H9 (cell line): ENCODE measurements around the gene OLFM1. TPM values are rescaled to one million over a fixed set of nuclear protein-coding genes. Genes with fewer than 3 reads are reported as not detected.

Source experiments
- DNase-seq: peaks from one replicate; pipeline ENCODE4 v3.0.0-alpha.2; 2017
- H2AFZ ChIP-seq: one replicate; pipeline ENCODE4 v1.6.1; 2013; ENCODE audit warnings: mild to moderate bottlenecking, low read length, control low read depth, moderate library complexity
- H2AK5ac ChIP-seq: 2 replicates; pipeline ENCODE4 v1.6.1; 2013; ENCODE audit warnings: low read length, control low read depth, mixed read lengths; ENCODE audit not compliant: insufficient read length
- H2BK120ac ChIP-seq: one replicate; pipeline ENCODE4 v1.6.1; 2013; ENCODE audit warnings: low read depth, mild to moderate bottlenecking, low read length, control low read depth, inconsistent platforms; ENCODE audit not compliant: poor library complexity, severe bottlenecking
- H2BK12ac ChIP-seq: 2 replicates; pipeline ENCODE4 v1.6.1; 2013; ENCODE audit warnings: low read length, control low read depth, mixed read lengths, low read depth; ENCODE audit not compliant: insufficient read length
- H2BK15ac ChIP-seq: 2 replicates; pipeline ENCODE4 v1.6.1; 2013; ENCODE audit warnings: low read depth, low read length, control low read depth
- H2BK20ac ChIP-seq: one replicate; pipeline ENCODE4 v1.6.1; 2013; ENCODE audit warnings: low read depth, mild to moderate bottlenecking, low read length, control low read depth, inconsistent platforms; ENCODE audit not compliant: poor library complexity, severe bottlenecking
- H2BK5ac ChIP-seq: 2 replicates; pipeline ENCODE4 v1.6.1; 2013; ENCODE audit warnings: low read length, control low read depth, mixed read lengths; ENCODE audit not compliant: insufficient read length
- H3K14ac ChIP-seq: 2 replicates; pipeline ENCODE4 v1.6.1; 2013; ENCODE audit warnings: low read length, control low read depth; ENCODE audit not compliant: insufficient read depth
- H3K18ac ChIP-seq: 2 replicates; pipeline ENCODE4 v1.6.1; 2013; ENCODE audit warnings: low read depth, mild to moderate bottlenecking, mixed read lengths, low read length, control low read depth; ENCODE audit not compliant: insufficient read length
- H3K23ac ChIP-seq: 2 replicates; pipeline ENCODE4 v1.6.1; 2013; ENCODE audit warnings: low read length, control low read depth, mixed read lengths, low read depth; ENCODE audit not compliant: insufficient read length
- H3K23me2 ChIP-seq: 2 replicates; pipeline ENCODE4 v1.6.1; 2013; ENCODE audit warnings: low read depth, mild to moderate bottlenecking, mixed read lengths, low read length, control low read depth; ENCODE audit not compliant: insufficient read length, poor library complexity, severe bottlenecking
- H3K27ac ChIP-seq: 2 replicates; pipeline ENCODE4 v1.5.1; 2013; ENCODE audit warnings: low read length, control low read depth, mixed read lengths, low read depth; ENCODE audit not compliant: insufficient read length
- H3K27me3 ChIP-seq: 2 replicates; pipeline ENCODE4 v1.6.1; 2013; ENCODE audit warnings: low read length, control low read depth, inconsistent platforms; ENCODE audit not compliant: insufficient read depth
- H3K4ac ChIP-seq: 2 replicates; pipeline ENCODE4 v1.6.1; 2013; ENCODE audit warnings: low read depth, mild to moderate bottlenecking, control low read depth, inconsistent platforms, low read length, moderate library complexity
- H3K4me1 ChIP-seq: 2 replicates; pipeline ENCODE4 v1.6.1; 2013; ENCODE audit warnings: low read length, control low read depth, inconsistent platforms; ENCODE audit not compliant: insufficient read depth
- H3K4me2 ChIP-seq: 2 replicates; pipeline ENCODE4 v1.6.1; 2013; ENCODE audit warnings: low read length, control low read depth, mixed read lengths; ENCODE audit not compliant: insufficient read length, insufficient read depth
- H3K56ac ChIP-seq: 2 replicates; pipeline ENCODE4 v1.6.1; 2013; ENCODE audit warnings: low read depth, mild to moderate bottlenecking, mixed read lengths, low read length, control low read depth; ENCODE audit not compliant: insufficient read length
- H3K79me1 ChIP-seq: 2 replicates; pipeline ENCODE4 v1.6.1; 2013; ENCODE audit warnings: low read depth, mild to moderate bottlenecking, moderate library complexity, low read length, control low read depth, inconsistent platforms; ENCODE audit not compliant: insufficient read depth, poor library complexity, severe bottlenecking
- H3K79me2 ChIP-seq: 2 replicates; pipeline ENCODE4 v1.6.1; 2013; ENCODE audit warnings: low read length, control low read depth, inconsistent platforms; ENCODE audit not compliant: insufficient read depth
- H3K9ac ChIP-seq: 2 replicates; pipeline ENCODE4 v1.6.1; 2013; ENCODE audit warnings: low read length, control low read depth, mixed read lengths; ENCODE audit not compliant: insufficient read length; ENCODE audit errors: extremely low read depth
- H3K9me3 ChIP-seq: one replicate; pipeline ENCODE4 v1.6.1; 2013; ENCODE audit warnings: low read depth, low read length, inconsistent platforms; ENCODE audit not compliant: control insufficient read depth
- H3T11ph ChIP-seq: one replicate; pipeline ENCODE4 v1.6.1; 2013; ENCODE audit warnings: mild to moderate bottlenecking, low read length, control low read depth, inconsistent platforms
- H4K20me1 ChIP-seq: one replicate; pipeline ENCODE4 v1.6.1; 2013; ENCODE audit not compliant: control insufficient read depth, insufficient read length, insufficient read depth
- H4K5ac ChIP-seq: 2 replicates; pipeline ENCODE4 v1.6.1; 2013; ENCODE audit warnings: low read depth, mild to moderate bottlenecking, mixed read lengths, low read length, control low read depth; ENCODE audit not compliant: insufficient read length
- H4K8ac ChIP-seq: replicated peaks from 2 replicates; pipeline ENCODE4 v1.6.1; 2013; ENCODE audit warnings: low read length, control low read depth, mixed read lengths, low read depth; ENCODE audit not compliant: insufficient read length
- H4K91ac ChIP-seq: 2 replicates; pipeline ENCODE4 v1.6.1; 2013; ENCODE audit warnings: low read depth, mild to moderate bottlenecking, moderate library complexity, mixed read lengths, low read length, control low read depth; ENCODE audit not compliant: insufficient read length
- H3K27ac Mint-ChIP-seq, 3 experiments: 2 replicates in 2 of 3; 3 replicates in 1 of 3; pipeline ENCODE4 v1.8.0; 2020 to 2021; ENCODE audit warnings: mixed read lengths in 3 of 3, mild to moderate bottlenecking in 1 of 3, moderate library complexity in 1 of 3
- H3K27me3 Mint-ChIP-seq: 2 replicates; pipeline ENCODE4 v1.8.0; 2021; ENCODE audit warnings: low read depth, mild to moderate bottlenecking, moderate library complexity, mixed read lengths
- H3K36me3 Mint-ChIP-seq, 3 experiments: 2 replicates in 2 of 3; 3 replicates in 1 of 3; pipeline ENCODE4 v1.8.0; 2020 to 2021; ENCODE audit warnings: low read depth in 3 of 3, mixed read lengths in 3 of 3; ENCODE audit not compliant: insufficient read depth in 1 of 3
- H3K4me1 Mint-ChIP-seq, 2 experiments: 2 replicates each; pipeline ENCODE4 v1.8.0; 2020; ENCODE audit warnings: mixed read lengths in 2 of 2
- H3K4me3 Mint-ChIP-seq, 2 experiments: 2 replicates in 1 of 2; 3 replicates in 1 of 2; pipeline ENCODE4 v1.8.0; 2020 to 2021; ENCODE audit warnings: mild to moderate bottlenecking in 2 of 2, mixed read lengths in 2 of 2, moderate library complexity in 1 of 2
- H3K9me3 Mint-ChIP-seq, 2 experiments: 2 replicates in 1 of 2; 3 replicates in 1 of 2; pipeline ENCODE4 v1.8.0; 2020; ENCODE audit warnings: mild to moderate bottlenecking in 2 of 2, mixed read lengths in 2 of 2, moderate library complexity in 1 of 2
- CTCF ChIP-seq: fragments of 200-600 bp; sonication (generic); conservative IDR thresholded peaks from 3 replicates; pipeline ENCODE4 v1.8.0; 2021; ENCODE audit warnings: antibody characterized with exemption, mild to moderate bottlenecking
- WGBS: extraction: QIAGEN DNeasy Blood & Tissue Kit; methylation state at CpG from one replicate; pipeline ENCODE4 v1.1.7; 2013; ENCODE audit warnings: missing lambda C conversion rate, low lambda C conversion rate, mixed read lengths; ENCODE audit not compliant: insufficient read length; ENCODE audit errors: extremely low coverage; 5-methylcytosine and 5-hydroxymethylcytosine counted together
- total RNA-seq: library from RNA; stranded (reverse); gene quantifications from 2 replicates; pipeline ENCODE4 v1.2.1, GENCODE V29; 2021

The OLFM1 gene
- total RNA-seq, 1 experiment from 2014 or later: 34.1 TPM

GRCh38 chr9:135123773-135124134, 36.3 kb downstream of the OLFM1 start:
- Histone ChIP-seq H3K27ac (no peak overlapping the region), H3K9me3 (no peaks in the 10 kb centered on the region), H2BK12ac (no peak overlapping the region), H4K20me1 (no peaks in the 10 kb centered on the region), H2AFZ (no peak overlapping the region), H2BK15ac (no peak overlapping the region), H4K5ac (no peak overlapping the region), H3K4me1 (no peaks in the 10 kb centered on the region), H3K79me2 (0 out of 2 replicates have a peak, but pooled peaks cover 1% of the 10 kb centered on the region), H2BK20ac (no peak overlapping the region), H3K4ac (no peak overlapping the region), H4K91ac (no peak overlapping the region), H3K23ac (no peak overlapping the region), H3K23me2 (no peaks in the 10 kb centered on the region), H4K8ac (no peak overlapping the region), H3K14ac (no peak overlapping the region), H2BK120ac (no peak overlapping the region), H3K4me2 (no peak overlapping the region), H3K18ac (no peak overlapping the region), H2BK5ac (no peak overlapping the region), H2AK5ac (no peak overlapping the region), H3K79me1 (no peaks in the 10 kb centered on the region), H3K9ac (no peak overlapping the region), H3T11ph (no peak overlapping the region), H3K56ac (no peak overlapping the region), H3K27me3 (no peaks in the 10 kb centered on the region; the same call in 1 of the 2 replicates)
- TF ChIP-seq CTCF: no peak
- Mint-ChIP-seq H3K9me3 (peaks cover 3 to 4% of the 10 kb centered on the region in 2 experiments; a peak in 3 of 5 replicates), H3K27ac (no peak overlapping the region), H3K4me3 (no peak overlapping the region), H3K36me3 (peaks cover 21 to 22% (median 21%) of the 10 kb centered on the region in 3 experiments), H3K4me1 (no peaks in the 10 kb centered on the region; a peak in 1 of 4 replicates), H3K27me3 (no peaks in the 10 kb centered on the region)
- no CpG with 5 or more reads among the region's 7 CpGs for WGBS
- no peak for DNase-seq
